MCF 10A (cell line): ENCODE measurements around the gene GJE1. TPM values are rescaled to one million over a fixed set of nuclear protein-coding genes. Genes with fewer than 3 reads are reported as not detected.

Source experiments
- BruUV-seq: library from RNA; stranded (reverse); fragments of 400-500 nt; replicated peaks from 2 replicates; lab custom pipeline; 2021; lab: Mats Ljungman, UMichigan
- CTCF ChIA-PET: fragments of 300-600 bp; sonication (Branson Sonifier 250); formaldehyde crosslinking; extraction: SDS; loops from one replicate; lab custom pipeline; 2021; ENCODE audit warnings: antibody characterized with exemption, inconsistent platforms; lab: Yijun Ruan, JAX
- POLR2A ChIA-PET: fragments of 300-600, 350-650 bp; sonication (Branson Sonifier 250); formaldehyde crosslinking; extraction: SDS; loops from one replicate; lab custom pipeline; 2020; ENCODE audit warnings: antibody characterized with exemption, inconsistent platforms; lab: Yijun Ruan, JAX
- DNase-seq: peaks from one replicate; pipeline ENCODE4 v3.0.0-alpha.2; 2018; ENCODE audit not compliant: unreplicated experiment
- H3K27ac Mint-ChIP-seq: one replicate; pipeline ENCODE4 v1.8.0; 2022; ENCODE audit warnings: mild to moderate bottlenecking, low read depth, mixed read lengths; ENCODE audit not compliant: unreplicated experiment
- H3K27me3 Mint-ChIP-seq: one replicate; pipeline ENCODE4 v1.8.0; 2022; ENCODE audit warnings: mixed read lengths; ENCODE audit not compliant: insufficient read depth, unreplicated experiment
- H3K36me3 Mint-ChIP-seq: one replicate; pipeline ENCODE4 v1.8.0; 2022; ENCODE audit warnings: mild to moderate bottlenecking, moderate library complexity, mixed read lengths; ENCODE audit not compliant: insufficient read depth, unreplicated experiment
- H3K4me1 Mint-ChIP-seq: one replicate; pipeline ENCODE4 v1.8.0; 2022; ENCODE audit warnings: mixed read lengths; ENCODE audit not compliant: insufficient read depth, unreplicated experiment
- H3K4me3 Mint-ChIP-seq: one replicate; pipeline ENCODE4 v1.8.0; 2022; ENCODE audit warnings: mild to moderate bottlenecking, moderate library complexity, mixed read lengths; ENCODE audit not compliant: unreplicated experiment
- H3K9me3 Mint-ChIP-seq: one replicate; pipeline ENCODE4 v1.8.0; 2022; ENCODE audit warnings: mixed read lengths; ENCODE audit not compliant: unreplicated experiment
- CTCF ChIP-seq: fragments of 200-600 bp; IDR thresholded peaks from one replicate; pipeline ENCODE4 v1.8.0; 2022; ENCODE audit warnings: antibody characterized with exemption, mild to moderate bottlenecking; ENCODE audit not compliant: unreplicated experiment
- intact Hi-C: fragments of 100-400 bp; cut with micrococcal nuclease; formaldehyde crosslinking; loops from 2 replicates; pipeline ENCODE4 v1.14.1; 2022
- total RNA-seq: library from RNA; stranded (reverse); gene quantifications from 2 replicates; pipeline ENCODE4 v1.2.3, GENCODE V29; 2022

GJE1 gene
- total RNA-seq, 1 experiment from 2014 or later: not detected

GRCh38 chr6:142146828-142147662, 14.3 kb downstream of the GJE1 start, which contains the start of the genes NMBR and VTA1:
NMBR (minus strand) TSS chr6:142147122; CDS start chr6:142088658, 58,464 bp downstream.
VTA1 (plus strand) TSS chr6:142147263; CDS start chr6:142147288, 25 bp downstream.
- intact Hi-C loops: loop anchor here (1.0 to 5.0 kb wide), 4 partner anchors 60 to 325 kb away; no protein-coding TSS in a partner anchor
- H3K27ac Mint-ChIP-seq: peak within 1 kb of the TSS; percentile 92
- BruUV-seq: TSS peak; percentile 54
- peaks cover 36% of the 10 kb centered on the region for H3K4me1 Mint-ChIP-seq
- H3K27me3 Mint-ChIP-seq: no peaks in the 10 kb centered on the region
- ChIA-PET POLR2A (interaction anchor here (0.6 to 2.9 kb wide), 23 partner anchors 9 to 1969 kb away, joined by 3 to 25 read pairs (median 4); partner anchors contain the start of gene ADGRG6), CTCF (interaction anchor here (0.6 to 3.4 kb wide), 21 partner anchors 9 to 1468 kb away, joined by 3 to 30 read pairs (median 4); no protein-coding TSS in a partner anchor)
- peak; percentile 87 for TF ChIP-seq CTCF
- peak; percentile 98 for DNase-seq
- H3K4me3 Mint-ChIP-seq: peak within 1 kb of the TSS; percentile 97
- peaks cover 6% of the 10 kb centered on the region for H3K36me3 Mint-ChIP-seq
- H3K9me3 Mint-ChIP-seq: no peaks in the 10 kb centered on the region

- no peaks in the 10 kb centered on the region for H3K9me3 Mint-ChIP-seq
- TF ChIP-seq CTCF: no peak
- H3K27ac Mint-ChIP-seq: no peak overlapping the region
- intact Hi-C loops: no loop called here
- no peaks in the 10 kb centered on the region for H3K27me3 Mint-ChIP-seq
- peaks cover 31% of the 10 kb centered on the region for H3K4me1 Mint-ChIP-seq
- ChIA-PET POLR2A (interaction anchor here (0.6 to 0.7 kb wide), 2 partner anchors 150 to 1689 kb away, joined by 3 to 4 read pairs; no protein-coding TSS in a partner anchor), CTCF (no interaction called here)
- no peak for DNase-seq
- no peak overlapping the region for H3K4me3 Mint-ChIP-seq
- peaks cover 6% of the 10 kb centered on the region for H3K36me3 Mint-ChIP-seq
- BruUV-seq: no TSS peak
Observed at GRCh38 chr6:142152746-142153145, 20.0 kb downstream of the GJE1 start.

- H3K36me3 Mint-ChIP-seq: peaks cover 6% of the 10 kb centered on the region
- no peaks in the 10 kb centered on the region for H3K27me3 Mint-ChIP-seq
- H3K4me3 Mint-ChIP-seq: no peak overlapping the region
- ChIA-PET POLR2A (interaction anchor here (0.6 to 0.7 kb wide), 2 partner anchors 150 to 1690 kb away, joined by 3 to 4 read pairs; no protein-coding TSS in a partner anchor), CTCF (no interaction called here)
- no peaks in the 10 kb centered on the region for H3K9me3 Mint-ChIP-seq
- no TSS peak for BruUV-seq
- H3K4me1 Mint-ChIP-seq: peaks cover 28% of the 10 kb centered on the region
- no peak for DNase-seq
- TF ChIP-seq CTCF: no peak
- intact Hi-C loops: no loop called here
- no peak overlapping the region for H3K27ac Mint-ChIP-seq
Observed at GRCh38 chr6:142153196-142153595, 20.5 kb downstream of the GJE1 start.

GRCh38 chr6:142154336-142154735, 21.6 kb downstream of the GJE1 start:
- no TSS peak for BruUV-seq
- POLR2A ChIA-PET: no interaction called here
- no peak for DNase-seq
- intact Hi-C loops: no loop called here
- no peak for TF ChIP-seq CTCF
- Mint-ChIP-seq H3K27me3 (no peaks in the 10 kb centered on the region), H3K4me3 (no peak overlapping the region), H3K27ac (no peak overlapping the region), H3K4me1 (peaks cover 16% of the 10 kb centered on the region), H3K9me3 (no peaks in the 10 kb centered on the region), H3K36me3 (peaks cover 6% of the 10 kb centered on the region)
- CTCF ChIA-PET: interaction anchor here (0.6 to 5.0 kb wide), 3 partner anchors 147 to 319 kb away, joined by 3 to 52 read pairs (median 12); no protein-coding TSS in a partner anchor
